H9 (cell line): ENCODE measurements around the gene MIER2. TPM values are rescaled to one million over a fixed set of nuclear protein-coding genes. Genes with fewer than 3 reads are reported as not detected.

Experiments used
- DNase-seq: peaks from one replicate; pipeline ENCODE4 v3.0.0-alpha.2; 2017
- H2AFZ ChIP-seq: one replicate; pipeline ENCODE4 v1.6.1; 2013; ENCODE audit warnings: mild to moderate bottlenecking, low read length, control low read depth, moderate library complexity
- H2AK5ac ChIP-seq: 2 replicates; pipeline ENCODE4 v1.6.1; 2013; ENCODE audit warnings: low read length, control low read depth, mixed read lengths; ENCODE audit not compliant: insufficient read length
- H2BK120ac ChIP-seq: one replicate; pipeline ENCODE4 v1.6.1; 2013; ENCODE audit warnings: low read depth, mild to moderate bottlenecking, low read length, control low read depth, inconsistent platforms; ENCODE audit not compliant: poor library complexity, severe bottlenecking
- H2BK12ac ChIP-seq: 2 replicates; pipeline ENCODE4 v1.6.1; 2013; ENCODE audit warnings: low read length, control low read depth, mixed read lengths, low read depth; ENCODE audit not compliant: insufficient read length
- H2BK15ac ChIP-seq: 2 replicates; pipeline ENCODE4 v1.6.1; 2013; ENCODE audit warnings: low read depth, low read length, control low read depth
- H2BK20ac ChIP-seq: one replicate; pipeline ENCODE4 v1.6.1; 2013; ENCODE audit warnings: low read depth, mild to moderate bottlenecking, low read length, control low read depth, inconsistent platforms; ENCODE audit not compliant: poor library complexity, severe bottlenecking
- H2BK5ac ChIP-seq: 2 replicates; pipeline ENCODE4 v1.6.1; 2013; ENCODE audit warnings: low read length, control low read depth, mixed read lengths; ENCODE audit not compliant: insufficient read length
- H3K14ac ChIP-seq: 2 replicates; pipeline ENCODE4 v1.6.1; 2013; ENCODE audit warnings: low read length, control low read depth; ENCODE audit not compliant: insufficient read depth
- H3K18ac ChIP-seq: 2 replicates; pipeline ENCODE4 v1.6.1; 2013; ENCODE audit warnings: low read depth, mild to moderate bottlenecking, mixed read lengths, low read length, control low read depth; ENCODE audit not compliant: insufficient read length
- H3K23ac ChIP-seq: 2 replicates; pipeline ENCODE4 v1.6.1; 2013; ENCODE audit warnings: low read length, control low read depth, mixed read lengths, low read depth; ENCODE audit not compliant: insufficient read length
- H3K23me2 ChIP-seq: 2 replicates; pipeline ENCODE4 v1.6.1; 2013; ENCODE audit warnings: low read depth, mild to moderate bottlenecking, mixed read lengths, low read length, control low read depth; ENCODE audit not compliant: insufficient read length, poor library complexity, severe bottlenecking
- H3K27ac ChIP-seq: 2 replicates; pipeline ENCODE4 v1.5.1; 2013; ENCODE audit warnings: low read length, control low read depth, mixed read lengths, low read depth; ENCODE audit not compliant: insufficient read length
- H3K27me3 ChIP-seq: 2 replicates; pipeline ENCODE4 v1.6.1; 2013; ENCODE audit warnings: low read length, control low read depth, inconsistent platforms; ENCODE audit not compliant: insufficient read depth
- H3K4ac ChIP-seq: 2 replicates; pipeline ENCODE4 v1.6.1; 2013; ENCODE audit warnings: low read depth, mild to moderate bottlenecking, control low read depth, inconsistent platforms, low read length, moderate library complexity
- H3K4me1 ChIP-seq: 2 replicates; pipeline ENCODE4 v1.6.1; 2013; ENCODE audit warnings: low read length, control low read depth, inconsistent platforms; ENCODE audit not compliant: insufficient read depth
- H3K4me2 ChIP-seq: 2 replicates; pipeline ENCODE4 v1.6.1; 2013; ENCODE audit warnings: low read length, control low read depth, mixed read lengths; ENCODE audit not compliant: insufficient read length, insufficient read depth
- H3K56ac ChIP-seq: 2 replicates; pipeline ENCODE4 v1.6.1; 2013; ENCODE audit warnings: low read depth, mild to moderate bottlenecking, mixed read lengths, low read length, control low read depth; ENCODE audit not compliant: insufficient read length
- H3K79me1 ChIP-seq: 2 replicates; pipeline ENCODE4 v1.6.1; 2013; ENCODE audit warnings: low read depth, mild to moderate bottlenecking, moderate library complexity, low read length, control low read depth, inconsistent platforms; ENCODE audit not compliant: insufficient read depth, poor library complexity, severe bottlenecking
- H3K79me2 ChIP-seq: 2 replicates; pipeline ENCODE4 v1.6.1; 2013; ENCODE audit warnings: low read length, control low read depth, inconsistent platforms; ENCODE audit not compliant: insufficient read depth
- H3K9ac ChIP-seq: 2 replicates; pipeline ENCODE4 v1.6.1; 2013; ENCODE audit warnings: low read length, control low read depth, mixed read lengths; ENCODE audit not compliant: insufficient read length; ENCODE audit errors: extremely low read depth
- H3K9me3 ChIP-seq: one replicate; pipeline ENCODE4 v1.6.1; 2013; ENCODE audit warnings: low read depth, low read length, inconsistent platforms; ENCODE audit not compliant: control insufficient read depth
- H3T11ph ChIP-seq: one replicate; pipeline ENCODE4 v1.6.1; 2013; ENCODE audit warnings: mild to moderate bottlenecking, low read length, control low read depth, inconsistent platforms
- H4K20me1 ChIP-seq: one replicate; pipeline ENCODE4 v1.6.1; 2013; ENCODE audit not compliant: control insufficient read depth, insufficient read length, insufficient read depth
- H4K5ac ChIP-seq: 2 replicates; pipeline ENCODE4 v1.6.1; 2013; ENCODE audit warnings: low read depth, mild to moderate bottlenecking, mixed read lengths, low read length, control low read depth; ENCODE audit not compliant: insufficient read length
- H4K8ac ChIP-seq: replicated peaks from 2 replicates; pipeline ENCODE4 v1.6.1; 2013; ENCODE audit warnings: low read length, control low read depth, mixed read lengths, low read depth; ENCODE audit not compliant: insufficient read length
- H4K91ac ChIP-seq: 2 replicates; pipeline ENCODE4 v1.6.1; 2013; ENCODE audit warnings: low read depth, mild to moderate bottlenecking, moderate library complexity, mixed read lengths, low read length, control low read depth; ENCODE audit not compliant: insufficient read length
- H3K27ac Mint-ChIP-seq, 3 experiments: 2 replicates in 2 of 3; 3 replicates in 1 of 3; pipeline ENCODE4 v1.8.0; 2020 to 2021; ENCODE audit warnings: mixed read lengths in 3 of 3, mild to moderate bottlenecking in 1 of 3, moderate library complexity in 1 of 3
- H3K27me3 Mint-ChIP-seq: 2 replicates; pipeline ENCODE4 v1.8.0; 2021; ENCODE audit warnings: low read depth, mild to moderate bottlenecking, moderate library complexity, mixed read lengths
- H3K36me3 Mint-ChIP-seq, 3 experiments: 2 replicates in 2 of 3; 3 replicates in 1 of 3; pipeline ENCODE4 v1.8.0; 2020 to 2021; ENCODE audit warnings: low read depth in 3 of 3, mixed read lengths in 3 of 3; ENCODE audit not compliant: insufficient read depth in 1 of 3
- H3K4me1 Mint-ChIP-seq, 2 experiments: 2 replicates each; pipeline ENCODE4 v1.8.0; 2020; ENCODE audit warnings: mixed read lengths in 2 of 2
- H3K4me3 Mint-ChIP-seq, 2 experiments: 2 replicates in 1 of 2; 3 replicates in 1 of 2; pipeline ENCODE4 v1.8.0; 2020 to 2021; ENCODE audit warnings: mild to moderate bottlenecking in 2 of 2, mixed read lengths in 2 of 2, moderate library complexity in 1 of 2
- H3K9me3 Mint-ChIP-seq, 2 experiments: 2 replicates in 1 of 2; 3 replicates in 1 of 2; pipeline ENCODE4 v1.8.0; 2020; ENCODE audit warnings: mild to moderate bottlenecking in 2 of 2, mixed read lengths in 2 of 2, moderate library complexity in 1 of 2
- CTCF ChIP-seq: fragments of 200-600 bp; sonication (generic); conservative IDR thresholded peaks from 3 replicates; pipeline ENCODE4 v1.8.0; 2021; ENCODE audit warnings: antibody characterized with exemption, mild to moderate bottlenecking
- WGBS: extraction: QIAGEN DNeasy Blood & Tissue Kit; methylation state at CpG from one replicate; pipeline ENCODE4 v1.1.7; 2013; ENCODE audit warnings: missing lambda C conversion rate, low lambda C conversion rate, mixed read lengths; ENCODE audit not compliant: insufficient read length; ENCODE audit errors: extremely low coverage; 5-methylcytosine and 5-hydroxymethylcytosine counted together
- total RNA-seq: library from RNA; stranded (reverse); gene quantifications from 2 replicates; pipeline ENCODE4 v1.2.1, GENCODE V29; 2021

MIER2 gene
- total RNA-seq, 1 experiment from 2014 or later: 60.5 TPM

GRCh38 chr19:366205-366783 lies 21.7 kb upstream of the MIER2 start:
- no peak overlapping the region for H2BK5ac ChIP-seq
- no peaks in the 10 kb centered on the region for H4K20me1 ChIP-seq
- no peaks in the 10 kb centered on the region for H3K9me3 ChIP-seq
- H4K91ac ChIP-seq: no peak overlapping the region
- no peak overlapping the region for H2BK15ac ChIP-seq
- no peaks in the 10 kb centered on the region for H3K4me1 ChIP-seq
- peaks cover 20% of the 10 kb centered on the region for H3K27me3 Mint-ChIP-seq
- no peak overlapping the region for H3K27ac Mint-ChIP-seq
- no peak overlapping the region for H3K4me3 Mint-ChIP-seq
- no peaks in the 10 kb centered on the region; the same call in 1 of the 2 replicates for H3K27me3 ChIP-seq
- H3K4ac ChIP-seq: no peak overlapping the region
- peaks cover 0 to 4% (median 3%) of the 10 kb centered on the region in 3 experiments; a peak in 4 of 7 replicates for H3K36me3 Mint-ChIP-seq
- TF ChIP-seq CTCF: no peak
- no peak overlapping the region for H4K5ac ChIP-seq
- no peak overlapping the region for H2AFZ ChIP-seq
- peaks cover 6 to 12% of the 10 kb centered on the region in 2 experiments; a peak in 3 of 5 replicates for H3K9me3 Mint-ChIP-seq
- no peak overlapping the region for H2BK12ac ChIP-seq
- WGBS: no CpG with 5 or more reads among the region's 17 CpGs
- peaks cover 0 to 7% of the 10 kb centered on the region in 2 experiments; a peak in 1 of 4 replicates for H3K4me1 Mint-ChIP-seq
- H3K14ac ChIP-seq: no peak overlapping the region
- no peak overlapping the region for H3T11ph ChIP-seq
- H3K9ac ChIP-seq: no peak overlapping the region
- H2AK5ac ChIP-seq: no peak overlapping the region
- no peak overlapping the region for H4K8ac ChIP-seq
- H3K27ac ChIP-seq: no peak overlapping the region
- no peak overlapping the region for H3K23ac ChIP-seq
- DNase-seq: peak; percentile 12
- no peak overlapping the region for H2BK20ac ChIP-seq
- H3K79me1 ChIP-seq: no peaks in the 10 kb centered on the region
- H3K56ac ChIP-seq: no peak overlapping the region
- H3K23me2 ChIP-seq: no peaks in the 10 kb centered on the region
- no peak overlapping the region for H3K18ac ChIP-seq
- H3K79me2 ChIP-seq: no peaks in the 10 kb centered on the region
- H2BK120ac ChIP-seq: no peak overlapping the region
- H3K4me2 ChIP-seq: no peak overlapping the region
